ENCODE results near the gene HSD11B2.

- TF ChIP-seq FOS (IDR thresholded peaks at IDR 0.05; ENCODE audit: borderline replicate concordance, insufficient read depth, low read length), result no peak
- TF ChIP-seq POLR2AphosphoS5 (IDR thresholded peaks at IDR 0.05; ENCODE audit: insufficient read depth, low read depth, low read length), result no peak
These were observed 42.3 kb upstream of the HSD11B2 start for GRCh38 chr16:67388591-67388990.
